22Rv1 (cell line): ENCODE data around the gene ITPKB.

Experiments
- H3K27ac ChIP-seq: fragments of 450-650 bp; 2 replicates; pipeline ENCODE4 v1.5.1; 2017
- CTCF ChIP-seq: fragments of 450-650 bp; IDR thresholded peaks from 2 replicates; pipeline ENCODE4 v1.5.1; 2017; ENCODE audit warnings: mild to moderate bottlenecking
- ZFX ChIP-seq: fragments of 450-650 bp; IDR thresholded peaks from 2 replicates; pipeline ENCODE4 v1.6.1; 2017; ENCODE audit warnings: antibody characterized with exemption, borderline replicate concordance

The ITPKB gene

GRCh38 chr1:226627050-226627755 is 111.9 kb downstream of the ITPKB start:
- H3K27ac ChIP-seq: no peak overlapping the region

GRCh38 chr1:226626577-226626956 is 112.5 kb downstream of the ITPKB start:
- TF ChIP-seq ZFX: no peak
- peak; percentile 100 for TF ChIP-seq CTCF
- H3K27ac ChIP-seq: no peak overlapping the region

More at GRCh38 chr1:226627050-226627755, 111.9 kb downstream of the ITPKB start:
- TF ChIP-seq ZFX (no peak), CTCF (no peak)

- TF ChIP-seq ZFX (no peak), CTCF (no peak)
- no peak overlapping the region for H3K27ac ChIP-seq
Measured at GRCh38 chr1:226625832-226626576, 113.1 kb downstream of the ITPKB start.

- no peak overlapping the region for H3K27ac ChIP-seq
- no peak for TF ChIP-seq ZFX
Measured at GRCh38 chr1:226625326-226625725, 113.8 kb downstream of the ITPKB start.

- TF ChIP-seq CTCF (no peak), ZFX (no peak)
- H3K27ac ChIP-seq: no peak overlapping the region
Measured at GRCh38 chr1:226624526-226624925, 114.6 kb downstream of the ITPKB start.

GRCh38 chr1:226622012-226622411 is 117.1 kb downstream of the ITPKB start:
- TF ChIP-seq CTCF (no peak), ZFX (no peak)
- H3K27ac ChIP-seq: no peak overlapping the region

GRCh38 chr1:226619031-226619430 is 120.1 kb downstream of the ITPKB start:
- no peak overlapping the region for H3K27ac ChIP-seq

More at GRCh38 chr1:226619031-226619430, 120.1 kb downstream of the ITPKB start:
- TF ChIP-seq ZFX: no peak
- TF ChIP-seq CTCF: no peak
